Kidney (tissue), 14 donors: Measurements from ENCODE around the gene ANKRD42. TPM values are rescaled to one million over a fixed set of nuclear protein-coding genes. Genes with fewer than 3 reads are reported as not detected.

Experiments used
- DNase-seq, 5 donors: peaks; one replicate each; pipeline ENCODE4 v3.0.0-alpha.2; 2013 to 2020
- FAIRE-seq: peaks from 2 replicates; lab custom pipeline; 2012; peaks lifted over from hg19 to GRCh38; lab: Jason Lieb, UNC
- H3K27ac ChIP-seq, 2 donors: one replicate each; pipeline ENCODE4 v1.7.0; 2013; ENCODE audit warnings: low read depth in 2 of 2, low read length in 2 of 2, inconsistent platforms in 1 of 2
- H3K27me3 ChIP-seq: one replicate; pipeline ENCODE4 v1.7.1; 2013; ENCODE audit warnings: low read length, inconsistent platforms; ENCODE audit not compliant: control insufficient read depth, insufficient read depth
- H3K36me3 ChIP-seq, 3 donors: one replicate each; pipeline versions ENCODE4 v1.7.0 to v1.7.1; 2013; ENCODE audit warnings: low read length in 3 of 3, control low read depth in 1 of 3, inconsistent platforms in 1 of 3; ENCODE audit not compliant: insufficient read depth in 3 of 3, control insufficient read depth in 2 of 3
- H3K4me1 ChIP-seq, 3 donors: one replicate each; pipeline versions ENCODE4 v1.7.0 to v1.7.1; 2013; ENCODE audit warnings: low read length in 3 of 3, inconsistent platforms in 1 of 3, low read depth in 1 of 3; ENCODE audit not compliant: control insufficient read depth in 2 of 3, insufficient read depth in 2 of 3
- H3K4me3 ChIP-seq, 3 donors: one replicate each; pipeline versions ENCODE4 v1.7.0 to v1.8.1; 2013; ENCODE audit warnings: low read length in 3 of 3, control low read depth in 1 of 3, inconsistent platforms in 1 of 3
- H3K9ac ChIP-seq, 3 donors: one replicate each; pipeline versions ENCODE4 v1.7.0 to v1.7.1; 2013; ENCODE audit warnings: low read length in 3 of 3, control low read depth in 1 of 3, inconsistent platforms in 1 of 3
- H3K9me3 ChIP-seq, 3 donors: one replicate each; pipeline versions ENCODE4 v1.7.0 to v1.7.1; 2013; ENCODE audit warnings: low read length in 3 of 3, control low read depth in 1 of 3, inconsistent platforms in 1 of 3; ENCODE audit not compliant: control insufficient read depth in 2 of 3, insufficient read depth in 1 of 3
- intact Hi-C: fragments of 100-400 bp; cut with DNase I; formaldehyde crosslinking; loops from one replicate; pipeline ENCODE4 v1.11.1; 2022
- polyA plus RNA-seq: library from polyadenylated mRNA; stranded (reverse); fragments of 350-450 nt; fragmentation: Illumina TruSeq; extraction: RNeasy Lipid Tissue Mini Kit (QIAGEN cat#74804); gene quantifications from one replicate; pipeline ENCODE4 v1.2.3, GENCODE V29; 2014; ENCODE audit warnings: low read depth, low replicate concordance; ENCODE audit not compliant: insufficient read depth
- total RNA-seq: library from RNA; stranded (reverse); fragmentation: NEBNext Ultra II Directional; extraction: Animal tissue kit (Norgen Biotek cat#: 25700); gene quantifications from one replicate; pipeline ENCODE4 v1.2.1, GENCODE V29; 2021
- TF ChIP-seq, protein P1 (sequence below): IDR thresholded peaks from 3 replicates; pipeline ENCODE4 v1.5.1; 2012; ENCODE audit warnings: mild to moderate bottlenecking, moderate library complexity, borderline replicate concordance; ENCODE audit not compliant: insufficient read depth; ENCODE audit errors: extremely low read depth
- donor health status: control.
- donor health status: control.
- donor health status: control.
- donor health status: control.
- donor health status: control.
- donor health status: DM: yes; HTN: yes; CAD: no.
- donor health status: Normal renal cell carcinoma (clear cell type).

The ANKRD42 gene
- total and polyA plus RNA-seq, 2 donors from 2014 or later, result 12.1 to 22.5 TPM

DNA sequence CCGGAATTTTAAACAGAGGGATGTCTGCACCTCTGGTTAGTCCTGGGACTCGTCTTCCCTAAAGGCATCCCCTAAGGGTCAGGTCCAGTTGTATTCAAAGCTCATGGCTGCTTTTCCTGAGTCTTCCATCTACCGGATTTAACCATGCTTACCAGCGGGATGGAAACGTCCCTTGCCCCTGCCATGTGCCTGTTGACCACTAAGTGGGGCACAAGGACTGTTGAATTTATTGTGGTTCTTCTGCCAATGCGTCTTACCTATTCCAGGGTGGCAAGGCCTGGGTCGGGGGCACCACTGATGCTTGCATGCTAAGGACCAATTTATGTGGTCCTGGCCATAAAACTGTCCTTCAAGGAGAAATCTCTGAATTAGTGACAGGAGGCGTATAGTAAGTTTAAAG, 25.6 kb downstream of the ANKRD42 start:
- H3K27ac ChIP-seq, result no peak overlapping the region
- H3K4me1 ChIP-seq, result no peaks in the 10 kb centered on the region
- FAIRE-seq (no peak), DNase-seq (peak in 1 of 5 donors; percentile 7)
- no peaks in the 10 kb centered on the region for H3K9me3 ChIP-seq
- H3K9ac ChIP-seq, result no peak overlapping the region
- H3K27me3 ChIP-seq, result no peaks in the 10 kb centered on the region
- H3K36me3 ChIP-seq, result no peaks in the 10 kb centered on the region
- TF ChIP-seq, protein P1, sequence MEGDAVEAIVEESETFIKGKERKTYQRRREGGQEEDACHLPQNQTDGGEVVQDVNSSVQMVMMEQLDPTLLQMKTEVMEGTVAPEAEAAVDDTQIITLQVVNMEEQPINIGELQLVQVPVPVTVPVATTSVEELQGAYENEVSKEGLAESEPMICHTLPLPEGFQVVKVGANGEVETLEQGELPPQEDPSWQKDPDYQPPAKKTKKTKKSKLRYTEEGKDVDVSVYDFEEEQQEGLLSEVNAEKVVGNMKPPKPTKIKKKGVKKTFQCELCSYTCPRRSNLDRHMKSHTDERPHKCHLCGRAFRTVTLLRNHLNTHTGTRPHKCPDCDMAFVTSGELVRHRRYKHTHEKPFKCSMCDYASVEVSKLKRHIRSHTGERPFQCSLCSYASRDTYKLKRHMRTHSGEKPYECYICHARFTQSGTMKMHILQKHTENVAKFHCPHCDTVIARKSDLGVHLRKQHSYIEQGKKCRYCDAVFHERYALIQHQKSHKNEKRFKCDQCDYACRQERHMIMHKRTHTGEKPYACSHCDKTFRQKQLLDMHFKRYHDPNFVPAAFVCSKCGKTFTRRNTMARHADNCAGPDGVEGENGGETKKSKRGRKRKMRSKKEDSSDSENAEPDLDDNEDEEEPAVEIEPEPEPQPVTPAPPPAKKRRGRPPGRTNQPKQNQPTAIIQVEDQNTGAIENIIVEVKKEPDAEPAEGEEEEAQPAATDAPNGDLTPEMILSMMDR, result no peak
- no peak overlapping the region for H3K4me3 ChIP-seq
- intact Hi-C loops, result no loop called here

DNA sequence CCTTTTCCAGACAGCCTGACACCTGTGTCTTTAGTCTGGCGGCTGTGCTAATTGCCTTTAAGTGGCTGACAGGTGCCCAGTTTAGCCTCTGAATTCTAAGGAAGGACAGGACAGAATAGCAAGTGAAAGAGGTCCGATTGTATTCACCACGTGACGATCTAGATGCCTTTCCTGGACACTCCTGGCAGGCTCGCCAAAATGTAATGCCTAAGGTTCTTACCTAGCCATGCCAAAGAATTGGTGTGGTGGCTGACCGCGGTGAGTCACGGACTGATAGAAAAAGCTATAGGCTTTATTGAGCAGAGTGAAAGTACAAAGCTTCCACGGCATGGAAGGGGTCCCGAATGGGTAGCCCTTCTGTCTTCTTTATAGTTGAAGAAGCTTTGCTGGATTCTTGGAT, 26.7 kb downstream of the ANKRD42 start:
- no peak overlapping the region for H3K4me3 ChIP-seq
- no peak overlapping the region for H3K9ac ChIP-seq
- no peaks in the 10 kb centered on the region for H3K36me3 ChIP-seq
- DNase-seq, result no peak
- intact Hi-C loops, result no loop called here
- H3K27ac ChIP-seq, result no peak overlapping the region
- H3K4me1 ChIP-seq, result no peaks in the 10 kb centered on the region
- no peak for FAIRE-seq
- no peaks in the 10 kb centered on the region for H3K27me3 ChIP-seq
- no peaks in the 10 kb centered on the region for H3K9me3 ChIP-seq
- TF ChIP-seq, protein P1, result no peak

- H3K36me3 ChIP-seq, result no peaks in the 10 kb centered on the region
- no peaks in the 10 kb centered on the region for H3K4me1 ChIP-seq
- no peak overlapping the region for H3K4me3 ChIP-seq
- intact Hi-C loops, result no loop called here
- no peak overlapping the region for H3K27ac ChIP-seq
- TF ChIP-seq, protein P1, result no peak
- FAIRE-seq (no peak), DNase-seq (no peak)
- no peaks in the 10 kb centered on the region for H3K9me3 ChIP-seq
- H3K9ac ChIP-seq, result no peak overlapping the region
- no peaks in the 10 kb centered on the region for H3K27me3 ChIP-seq
Measured at GRCh38 chr11:83221694-83222093, 28.2 kb downstream of the ANKRD42 start.

DNA sequence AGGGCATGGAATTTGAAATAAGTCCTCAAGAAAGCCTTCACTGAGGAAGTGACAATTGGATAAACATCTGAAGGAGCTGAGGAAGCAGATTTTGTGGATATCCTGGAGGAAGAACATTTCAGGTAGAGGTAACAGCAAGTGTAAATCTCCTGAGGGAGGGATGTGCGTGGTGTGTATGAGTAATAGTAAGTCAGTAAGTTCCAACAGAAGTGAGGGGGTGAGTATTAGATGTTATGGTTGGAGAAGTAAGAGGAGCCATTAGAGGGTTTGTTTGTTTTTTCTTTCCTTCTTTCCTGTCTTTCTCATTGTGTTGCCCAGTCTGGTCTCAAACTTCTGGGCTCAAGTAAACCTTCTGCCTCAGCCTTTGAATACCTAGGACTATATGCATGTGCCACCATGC, 29.0 kb downstream of the ANKRD42 start:
- no peak for FAIRE-seq
- Histone ChIP-seq H3K27me3 (no peaks in the 10 kb centered on the region), H3K27ac (no peak overlapping the region), H3K9ac (no peak overlapping the region), H3K9me3 (no peaks in the 10 kb centered on the region), H3K4me3 (no peak overlapping the region), H3K36me3 (no peaks in the 10 kb centered on the region), H3K4me1 (no peaks in the 10 kb centered on the region)
- intact Hi-C loops, result no loop called here
- DNase-seq, result no peak
- TF ChIP-seq, protein P1, result no peak
